Measurements from ENCODE around the gene LRR1.

LRR1 gene

DNA sequence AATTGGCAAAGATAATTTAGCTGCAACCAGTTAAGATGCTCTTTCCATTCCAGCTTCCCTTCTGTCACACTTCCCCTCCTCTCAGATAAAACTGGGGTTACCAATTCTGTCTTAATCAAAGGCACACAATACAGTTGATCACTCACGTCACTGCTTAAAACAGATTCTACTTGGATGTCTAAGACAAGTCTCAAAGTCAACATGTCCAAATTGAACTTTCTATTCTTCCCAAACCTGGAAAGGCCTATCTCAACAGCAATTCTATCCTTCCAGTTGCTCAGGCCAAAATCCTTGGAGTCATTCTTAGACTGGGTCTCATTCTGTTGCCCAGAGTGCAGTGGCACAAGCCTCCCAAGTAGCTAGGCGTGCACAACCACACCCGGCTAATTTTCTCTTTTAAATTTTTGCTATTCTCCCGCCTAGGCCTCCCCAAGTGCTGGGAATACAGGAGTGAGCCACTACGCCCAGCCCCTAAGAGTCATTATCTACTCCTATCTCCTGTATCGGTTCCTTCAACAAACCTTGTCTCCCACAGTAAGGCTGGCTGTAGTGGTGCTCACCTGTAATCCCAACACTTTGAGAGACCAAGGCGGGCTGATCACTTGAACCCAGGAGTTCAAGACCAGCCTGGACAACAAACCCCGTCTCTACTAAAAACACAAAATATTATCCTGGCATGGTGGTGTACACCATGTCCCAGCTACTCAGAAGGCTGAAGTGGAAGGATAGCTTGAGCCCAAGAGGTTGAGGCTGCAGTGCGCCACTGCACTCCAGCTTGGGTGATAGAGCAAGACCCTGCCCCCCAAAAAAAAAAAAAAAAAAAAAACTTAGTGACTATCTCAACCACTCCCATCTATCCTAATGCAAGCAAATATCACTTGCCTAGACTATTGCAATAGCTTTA, 17.3 kb upstream of the LRR1 start:
- TF ChIP-seq, protein P1, sequence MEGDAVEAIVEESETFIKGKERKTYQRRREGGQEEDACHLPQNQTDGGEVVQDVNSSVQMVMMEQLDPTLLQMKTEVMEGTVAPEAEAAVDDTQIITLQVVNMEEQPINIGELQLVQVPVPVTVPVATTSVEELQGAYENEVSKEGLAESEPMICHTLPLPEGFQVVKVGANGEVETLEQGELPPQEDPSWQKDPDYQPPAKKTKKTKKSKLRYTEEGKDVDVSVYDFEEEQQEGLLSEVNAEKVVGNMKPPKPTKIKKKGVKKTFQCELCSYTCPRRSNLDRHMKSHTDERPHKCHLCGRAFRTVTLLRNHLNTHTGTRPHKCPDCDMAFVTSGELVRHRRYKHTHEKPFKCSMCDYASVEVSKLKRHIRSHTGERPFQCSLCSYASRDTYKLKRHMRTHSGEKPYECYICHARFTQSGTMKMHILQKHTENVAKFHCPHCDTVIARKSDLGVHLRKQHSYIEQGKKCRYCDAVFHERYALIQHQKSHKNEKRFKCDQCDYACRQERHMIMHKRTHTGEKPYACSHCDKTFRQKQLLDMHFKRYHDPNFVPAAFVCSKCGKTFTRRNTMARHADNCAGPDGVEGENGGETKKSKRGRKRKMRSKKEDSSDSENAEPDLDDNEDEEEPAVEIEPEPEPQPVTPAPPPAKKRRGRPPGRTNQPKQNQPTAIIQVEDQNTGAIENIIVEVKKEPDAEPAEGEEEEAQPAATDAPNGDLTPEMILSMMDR (IDR thresholded peaks at IDR 0.05; ENCODE audit: low read length, missing control alignments): no peak
- no peak for DNase-seq (ENCODE audit: low read depth)
- H3K4me3 ChIP-seq (replicated peaks; ENCODE audit: low read depth, low read length): no peak overlapping the region

DNA sequence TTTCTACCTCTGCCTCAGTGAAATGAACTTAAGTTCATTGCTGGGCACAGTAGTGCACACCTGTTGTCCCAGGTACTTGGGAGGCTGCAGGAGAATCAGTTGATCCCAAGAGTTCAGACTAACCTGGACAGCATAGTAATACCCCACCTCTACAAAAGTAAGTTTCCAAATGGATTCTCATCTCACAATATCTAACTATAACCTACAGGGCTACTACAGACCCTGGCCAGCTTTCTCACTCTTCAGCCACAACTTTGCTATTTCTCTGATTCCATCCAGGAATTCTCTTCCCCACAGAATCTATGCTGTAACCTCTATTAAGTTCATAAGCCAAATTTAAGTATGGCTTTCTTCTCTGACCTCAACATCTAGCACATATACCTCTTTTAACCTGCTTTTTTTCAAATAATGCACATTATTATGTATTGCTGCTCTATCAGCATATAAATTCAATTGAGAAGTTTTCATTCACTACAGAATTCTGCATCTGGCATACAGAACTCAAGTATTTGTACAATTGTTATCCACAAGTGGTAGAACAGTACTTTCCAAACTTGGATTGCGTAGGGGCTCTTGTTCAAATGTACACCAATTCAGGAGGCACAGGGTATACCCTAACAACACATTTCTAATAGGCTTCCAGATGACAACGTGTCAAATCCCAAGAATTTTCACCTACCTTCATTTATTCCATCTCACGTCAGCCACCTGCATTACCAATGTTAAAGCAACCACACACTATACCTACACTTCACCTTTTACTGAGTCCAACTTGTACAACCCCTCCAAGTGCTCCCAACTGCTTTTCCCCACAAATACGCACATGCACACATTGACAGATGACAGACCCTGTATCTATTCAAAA, 16.4 kb upstream of the LRR1 start:
- H3K4me3 ChIP-seq (replicated peaks; ENCODE audit: low read depth, low read length): no peak overlapping the region
- TF ChIP-seq, protein P1 (IDR thresholded peaks at IDR 0.05; ENCODE audit: low read length, missing control alignments): no peak
- DNase-seq (ENCODE audit: low read depth): no peak

- H3K4me3 ChIP-seq (replicated peaks; ENCODE audit: low read depth, low read length): no peak overlapping the region
- TF ChIP-seq, protein P1 (IDR thresholded peaks at IDR 0.05; ENCODE audit: low read length, missing control alignments): no peak
- no peak for DNase-seq (ENCODE audit: low read depth)
Measured at GRCh38 chr14:49583629-49584028, 15.1 kb upstream of the LRR1 start.

DNA sequence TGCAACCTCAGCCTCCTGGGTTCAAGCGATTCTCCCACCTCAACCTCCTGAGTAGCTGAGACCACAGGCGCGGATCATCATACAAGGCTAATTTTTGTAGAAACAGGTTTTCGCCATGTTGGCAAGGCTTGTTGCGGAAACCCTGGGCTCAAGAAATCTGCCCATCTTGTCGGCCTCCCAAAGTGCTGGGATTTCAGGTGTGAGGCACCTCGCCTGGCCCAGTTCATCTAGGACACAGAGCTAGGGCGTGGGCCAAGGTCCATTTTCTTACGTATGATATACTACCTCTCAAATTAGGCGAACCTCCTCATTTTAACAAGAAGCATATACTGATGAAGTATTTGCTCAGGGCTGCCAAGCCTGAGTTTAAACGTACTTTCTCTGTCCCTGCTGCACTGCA, 14.7 kb upstream of the LRR1 start:
- peak overlapping the region; percentile 71 for H3K4me3 ChIP-seq (replicated peaks; ENCODE audit: low read depth, low read length)
- no peak for DNase-seq (ENCODE audit: low read depth)
- TF ChIP-seq, protein P1 (IDR thresholded peaks at IDR 0.05; ENCODE audit: low read length, missing control alignments): no peak

GRCh38 chr14:49584981-49585640, 13.6 kb upstream of the LRR1 start:
- peak; percentile 40 for DNase-seq (ENCODE audit: low read depth)
- peak overlapping the region; percentile 71 for H3K4me3 ChIP-seq (replicated peaks; ENCODE audit: low read depth, low read length)

DNA sequence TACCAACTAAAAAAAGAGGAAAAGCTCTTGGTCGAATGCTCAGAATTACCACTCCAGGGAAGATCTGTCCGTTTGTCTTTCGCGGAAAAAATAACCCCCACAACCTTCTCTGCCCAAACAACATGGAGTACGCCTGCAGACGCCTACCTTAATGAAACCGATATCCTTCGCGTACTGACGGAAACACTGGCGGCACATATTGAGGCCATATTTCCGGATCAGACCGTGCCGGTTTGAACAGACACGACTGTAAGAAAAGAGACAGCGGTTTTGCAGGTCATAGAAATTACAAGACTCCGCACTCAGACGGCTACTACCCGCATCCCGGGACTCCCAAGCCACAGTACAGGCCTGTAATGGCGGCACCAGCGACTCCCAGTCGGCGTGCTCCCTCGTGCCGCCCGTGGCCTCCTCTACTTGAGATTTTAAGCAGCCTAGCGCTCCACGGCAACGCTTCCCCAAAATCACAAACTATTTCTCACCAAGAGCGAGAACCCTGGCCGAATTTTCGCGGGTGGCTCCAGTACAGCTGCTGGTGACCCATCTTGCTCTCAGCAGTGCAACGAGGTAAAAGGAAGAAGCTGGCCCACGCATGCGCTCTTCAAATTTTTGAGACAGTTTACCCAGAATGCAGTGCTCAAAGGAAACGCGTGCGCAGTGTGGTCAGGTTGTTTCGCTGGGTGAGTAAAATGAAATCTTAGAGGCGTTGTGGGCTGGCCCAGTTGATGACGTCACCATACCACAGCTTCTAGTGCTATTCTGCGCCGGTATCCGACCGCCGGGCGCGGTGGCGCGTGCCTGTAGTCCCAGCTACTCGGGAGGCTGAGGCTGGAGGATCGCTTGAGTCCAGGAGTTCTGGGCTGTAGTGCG, 12.7 kb upstream of the LRR1 start, which contains the start of gene RPS29:
RPS29 (minus strand) TSS at position 578 of the 870 bp plus-strand sequence; CDS start at position 544, 34 bp downstream.
- peak within 1 kb of the TSS; percentile 71 for H3K4me3 ChIP-seq (replicated peaks; ENCODE audit: low read depth, low read length)
- TF ChIP-seq, protein P1 (IDR thresholded peaks at IDR 0.05; ENCODE audit: low read length, missing control alignments): no peak
- peak; percentile 100 for DNase-seq (ENCODE audit: low read depth)

All from fibroblast of pulmonary artery (primary cell).